ENCODE measurements around the gene CPLX1.
"Not testable (repeated sequence)": the region's sequence is repeated elsewhere in the genome, so short reads cannot be mapped to it uniquely, and the experiment has no call there.

CPLX1 gene

GRCh38 chr4:754221-755120, 71.5 kb downstream of the CPLX1 start:
- no peak for DNase-seq (ENCODE audit: low spot score)

- DNase-seq (ENCODE audit: low spot score) = not testable (repeated sequence)
Observed at GRCh38 chr4:753186-753585, 72.7 kb downstream of the CPLX1 start.

- no peak for DNase-seq (ENCODE audit: low spot score)
Observed at GRCh38 chr4:752196-752861, 73.6 kb downstream of the CPLX1 start.

GRCh38 chr4:751676-752075, 74.3 kb downstream of the CPLX1 start:
- no peak for DNase-seq (ENCODE audit: low spot score)

GRCh38 chr4:749698-750666, 75.9 kb downstream of the CPLX1 start:
- no peak for DNase-seq (ENCODE audit: low spot score)

GRCh38 chr4:748461-748860, 77.5 kb downstream of the CPLX1 start:
- DNase-seq (ENCODE audit: low spot score) = no peak

- no peak for DNase-seq (ENCODE audit: low spot score)
Observed at GRCh38 chr4:747546-748170, 78.3 kb downstream of the CPLX1 start.

GRCh38 chr4:744212-744841, 81.6 kb downstream of the CPLX1 start:
- DNase-seq (ENCODE audit: low spot score) = no peak

- no peak for DNase-seq (ENCODE audit: low spot score)
Observed at GRCh38 chr4:743463-744211, 82.3 kb downstream of the CPLX1 start.

GRCh38 chr4:742742-743311, 83.1 kb downstream of the CPLX1 start:
- DNase-seq (ENCODE audit: low spot score) = peak; percentile 60

GRCh38 chr4:742096-742741, 83.7 kb downstream of the CPLX1 start:
- no peak for DNase-seq (ENCODE audit: low spot score)

GRCh38 chr4:740656-741282, 85.2 kb downstream of the CPLX1 start:
- no peak for DNase-seq (ENCODE audit: low spot score)

- no peak for DNase-seq (ENCODE audit: low spot score)
Observed at GRCh38 chr4:740011-740410, 85.9 kb downstream of the CPLX1 start.

- DNase-seq (ENCODE audit: low spot score) = no peak
Observed at GRCh38 chr4:739569-739968, 86.4 kb downstream of the CPLX1 start.

GRCh38 chr4:738781-739280, 87.1 kb downstream of the CPLX1 start:
- no peak for DNase-seq (ENCODE audit: low spot score)

GRCh38 chr4:736561-736960, 89.4 kb downstream of the CPLX1 start:
- DNase-seq (ENCODE audit: low spot score) = not testable (repeated sequence)

GRCh38 chr4:735583-735982, 90.3 kb downstream of the CPLX1 start:
- no peak for DNase-seq (ENCODE audit: low spot score)

All from kidney capillary endothelial cell (primary cell).